GM21447 (cell line): ENCODE results near the gene GCNT1.
A peak's percentile ranks its signal among the peaks of the same experiment; 100 is the strongest.
"Not testable (repeated sequence)": the region's sequence is repeated elsewhere in the genome, so short reads cannot be mapped to it uniquely, and the experiment has no call there.

Source experiments
- ATAC-seq: cut with Tn5 transposase; IDR thresholded peaks from one replicate; pipeline ENCODE4 v1.9.1; 2021; ENCODE audit not compliant: unreplicated experiment

GCNT1 gene

GRCh38 chr9:76441551-76442322, 17.2 kb upstream of the GCNT1 start:
- ATAC-seq: peak; percentile 66

- no peak for ATAC-seq
Measured at GRCh38 chr9:76443887-76444286, 15.1 kb upstream of the GCNT1 start.

DNA sequence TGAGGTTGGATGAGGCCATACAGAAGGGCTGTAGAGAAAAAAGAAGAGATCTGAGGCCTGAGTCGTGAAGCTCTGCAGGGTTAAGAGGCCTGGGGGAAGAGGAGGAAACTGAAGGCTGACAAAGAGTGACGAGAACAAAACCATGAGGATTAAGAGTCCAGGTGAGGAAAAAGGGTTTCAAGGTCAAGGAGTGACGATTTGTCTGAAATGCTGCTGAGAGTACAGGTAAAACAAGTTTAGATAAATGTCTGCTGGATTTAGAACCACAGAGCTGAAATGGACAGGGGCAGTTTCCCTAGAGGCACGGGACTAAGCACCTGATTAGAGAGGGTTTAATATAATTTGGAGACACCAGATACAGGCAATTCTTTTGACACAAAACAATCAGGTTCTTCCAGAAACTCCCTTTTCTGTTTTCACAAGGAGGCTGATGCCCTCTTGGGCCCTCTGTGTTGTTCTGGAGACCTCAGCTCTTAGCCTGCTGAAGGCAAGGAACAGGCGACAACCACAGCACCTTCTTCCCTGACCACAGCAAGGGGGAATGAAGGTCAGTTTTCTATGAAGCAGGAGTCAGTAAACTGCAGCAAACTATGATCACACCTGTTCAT, 14.6 kb upstream of the GCNT1 start:
- no peak for ATAC-seq

GRCh38 chr9:76445976-76446375, 13.0 kb upstream of the GCNT1 start:
- ATAC-seq: no peak

DNA sequence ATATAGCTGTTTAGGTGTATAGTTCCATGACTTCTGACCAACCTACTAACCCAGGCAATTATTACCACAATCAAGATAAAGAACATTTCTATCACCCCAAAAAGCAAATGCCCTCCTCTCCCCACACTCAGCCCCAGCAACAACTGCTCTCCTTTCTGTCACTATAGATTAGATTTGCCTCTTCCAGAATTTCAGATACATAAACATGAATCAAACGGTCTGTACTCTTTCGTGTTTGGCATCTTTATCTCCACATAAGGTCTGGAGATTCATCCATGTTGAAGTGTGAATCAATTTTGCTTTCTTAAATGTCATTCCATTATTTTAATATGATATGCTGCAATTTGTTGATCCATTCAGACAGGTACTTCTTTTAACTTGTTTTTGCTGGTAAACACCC, 10.5 kb upstream of the GCNT1 start:
- ATAC-seq: no peak

DNA sequence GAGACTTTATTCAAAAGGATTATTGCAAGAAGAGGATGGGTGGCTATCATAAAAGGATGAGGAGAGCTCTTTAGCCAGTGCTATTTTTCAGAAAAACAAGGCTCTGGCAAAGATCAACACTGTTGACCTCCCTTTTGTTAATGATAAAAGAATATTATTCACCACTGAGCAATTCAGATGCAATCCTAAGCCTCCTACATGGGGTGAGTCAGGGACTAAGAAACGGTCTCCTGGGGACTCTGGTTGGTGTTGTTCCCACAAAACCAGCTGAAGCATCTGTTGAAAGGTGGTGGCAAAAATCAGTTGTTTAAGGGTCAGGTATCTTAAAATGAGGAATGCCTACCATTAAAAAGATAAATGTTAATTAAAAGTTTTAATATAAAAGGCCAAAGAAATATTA, 7.7 kb upstream of the GCNT1 start:
- ATAC-seq: no peak

GRCh38 chr9:76452839-76453238, 6.1 kb upstream of the GCNT1 start:
- no peak for ATAC-seq

- no peak for ATAC-seq
Measured at GRCh38 chr9:76453785-76454184, 5.2 kb upstream of the GCNT1 start.

GRCh38 chr9:76454311-76454710, 4.7 kb upstream of the GCNT1 start:
- ATAC-seq: no peak

- ATAC-seq: peak; percentile 42
Measured at GRCh38 chr9:76456202-76456926, 2.6 kb upstream of the GCNT1 start.

GRCh38 chr9:76459694-76460635, 983 bp downstream of the GCNT1 start:
- ATAC-seq: no peak

- no peak for ATAC-seq
Measured at GRCh38 chr9:76462126-76462525, 3.1 kb downstream of the GCNT1 start.

DNA sequence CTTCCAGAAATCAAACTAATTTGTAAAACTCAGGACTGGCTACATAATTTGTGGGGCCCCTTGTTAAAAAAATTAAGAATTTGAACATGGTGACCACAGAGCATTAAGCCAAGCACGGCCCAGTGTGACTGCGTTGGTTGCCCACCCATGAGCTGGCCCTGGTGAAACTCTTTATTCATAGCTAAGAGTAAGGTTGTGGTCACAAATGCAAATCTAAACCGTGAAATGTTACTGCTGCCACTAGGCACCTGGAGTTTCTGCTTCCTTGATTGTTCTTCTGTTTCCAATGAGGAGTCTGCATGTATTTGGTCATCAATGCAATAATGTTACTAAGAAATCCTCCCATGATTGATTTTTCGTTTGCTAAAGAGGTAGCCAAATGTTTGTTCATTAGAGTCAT, 4.2 kb downstream of the GCNT1 start:
- peak; percentile 50 for ATAC-seq

DNA sequence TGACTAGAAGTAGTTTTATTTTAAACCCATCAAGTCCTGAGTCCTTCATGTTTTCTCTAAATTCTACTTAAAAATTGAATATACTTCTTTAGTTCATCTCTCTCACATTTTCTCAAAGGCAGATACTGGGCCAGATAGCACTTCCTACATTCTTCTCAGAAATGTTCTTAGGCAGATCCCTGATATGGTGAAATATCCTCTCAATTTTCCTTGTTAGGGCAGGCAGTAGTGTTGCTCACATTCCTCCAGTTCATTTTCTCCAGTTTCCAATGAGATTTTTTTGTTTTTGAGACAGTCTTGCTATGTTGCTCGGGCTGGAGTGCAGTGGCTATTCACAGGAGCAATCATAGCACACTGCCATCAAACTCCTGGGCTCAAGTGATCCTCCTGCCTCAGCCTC, 5.7 kb downstream of the GCNT1 start:
- ATAC-seq: no peak

- no peak for ATAC-seq
Measured at GRCh38 chr9:76465442-76466298, 6.7 kb downstream of the GCNT1 start.

GRCh38 chr9:76466299-76466605, 7.3 kb downstream of the GCNT1 start:
- ATAC-seq: no peak

- ATAC-seq: no peak
Measured at GRCh38 chr9:76474419-76474818, 15.4 kb downstream of the GCNT1 start.

DNA sequence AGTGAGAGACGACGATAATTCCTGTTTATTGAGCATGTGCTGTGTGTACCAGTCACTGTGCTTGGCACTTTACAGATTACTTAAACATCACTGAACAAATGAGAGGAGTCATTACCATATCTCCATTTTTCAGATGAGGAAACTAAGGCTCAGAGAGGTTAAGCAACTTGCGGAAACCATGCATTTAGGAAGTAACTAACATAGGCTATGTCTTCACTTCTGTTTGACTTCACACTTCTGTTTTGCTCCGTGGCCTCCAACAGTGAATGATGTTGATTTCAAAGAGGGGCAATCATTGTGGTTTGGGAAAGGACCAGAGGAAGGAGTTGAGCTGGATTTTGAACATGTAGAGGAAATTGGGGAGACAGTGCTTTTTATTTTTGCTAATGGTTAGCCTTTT, 16.7 kb downstream of the GCNT1 start:
- ATAC-seq: no peak

DNA sequence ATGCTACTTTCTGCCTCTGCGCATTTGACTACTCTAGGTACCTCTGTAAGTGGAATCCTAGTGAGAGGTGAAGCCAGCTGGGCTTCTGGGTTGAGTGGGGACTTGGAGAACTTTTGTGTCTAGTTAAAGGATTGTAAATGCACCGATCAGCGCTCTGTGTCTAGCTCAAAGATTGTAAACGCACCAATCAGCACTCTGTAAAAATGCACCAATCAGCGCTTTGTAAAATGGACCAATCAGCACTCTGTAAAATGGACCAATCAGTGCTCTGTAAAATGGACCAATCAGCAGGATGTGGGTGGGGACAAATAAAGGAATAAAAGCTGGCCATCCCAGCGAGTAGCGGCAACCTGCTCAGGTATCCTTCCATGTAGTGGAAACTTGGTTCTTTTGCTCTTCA, 18.8 kb downstream of the GCNT1 start:
- ATAC-seq: not testable (repeated sequence)

- no peak for ATAC-seq
Measured at GRCh38 chr9:76478226-76478625, 19.2 kb downstream of the GCNT1 start.
